SJSA1 (cell line): ENCODE measurements around the gene NDUFV1. TPM values are rescaled to one million over a fixed set of nuclear protein-coding genes. Genes with fewer than 3 reads are reported as not detected.
"Not testable (repeated sequence)": the region's sequence is repeated elsewhere in the genome, so short reads cannot be mapped to it uniquely, and the experiment has no call there.

Experiments
- DNase-seq, 2 experiments: peaks; one replicate each; pipeline ENCODE4 v3.0.0-alpha.2; 2015 to 2020; ENCODE audit warnings: low spot score in 2 of 2, low read depth in 1 of 2
- H3K27ac ChIP-seq: fragments of 250-450 bp; sonication (Bioruptor Pico); 2 replicates; pipeline ENCODE4 v1.5.1; 2020; ENCODE audit warnings: mild to moderate bottlenecking, moderate library complexity
- H3K27me3 ChIP-seq: fragments of 250-450 bp; sonication (Bioruptor Pico); replicated peaks from 2 replicates; pipeline ENCODE4 v1.5.1; 2020; ENCODE audit warnings: mild to moderate bottlenecking, moderate library complexity
- H3K36me3 ChIP-seq: fragments of 250-450 bp; sonication (Bioruptor Pico); 2 replicates; pipeline ENCODE4 v1.5.1; 2020; ENCODE audit warnings: mild to moderate bottlenecking
- H3K4me1 ChIP-seq: fragments of 250-450 bp; sonication (Bioruptor Pico); replicated peaks from 2 replicates; pipeline ENCODE4 v1.6.1; 2021; ENCODE audit warnings: mild to moderate bottlenecking
- H3K4me3 ChIP-seq: fragments of 250-450 bp; sonication (Bioruptor Pico); 2 replicates; pipeline ENCODE4 v1.5.1; 2020; ENCODE audit warnings: mild to moderate bottlenecking
- H3K9me3 ChIP-seq: fragments of 250-450 bp; sonication (Bioruptor Pico); replicated peaks from 2 replicates; pipeline ENCODE4 v1.5.1; 2020; ENCODE audit warnings: mild to moderate bottlenecking
- total RNA-seq: library from RNA; depleted of rRNA; stranded (reverse); fragments of >200 nt; shearing (Covaris generic); gene quantifications from 2 replicates; pipeline ENCODE4 v1.2.3, GENCODE V29; 2014

Gene NDUFV1
- total RNA-seq, 1 experiment from 2014 or later: 308 TPM

- H3K36me3 ChIP-seq: peaks cover 25% of the 10 kb centered on the region
- DNase-seq: no peak
- H3K27me3 ChIP-seq: peaks cover 8% of the 10 kb centered on the region; the same call in 1 of the 2 replicates
- H3K4me1 ChIP-seq: peaks cover 24% of the 10 kb centered on the region
- H3K9me3 ChIP-seq: no peaks in the 10 kb centered on the region
- no peak overlapping the region for H3K4me3 ChIP-seq
- no peak overlapping the region for H3K27ac ChIP-seq
These were observed 25.3 kb upstream of the NDUFV1 start for GRCh38 chr11:67581469-67581868.

GRCh38 chr11:67582011-67582410 lies 24.7 kb upstream of the NDUFV1 start:
- Histone ChIP-seq H3K4me1 (peaks cover 24% of the 10 kb centered on the region), H3K27me3 (peaks cover 8% of the 10 kb centered on the region; the same call in 1 of the 2 replicates), H3K9me3 (no peaks in the 10 kb centered on the region), H3K36me3 (peaks cover 31% of the 10 kb centered on the region), H3K4me3 (no peak overlapping the region), H3K27ac (no peak overlapping the region)
- no peak for DNase-seq

- Histone ChIP-seq H3K27ac (peak within 1 kb of the TSS; percentile 78), H3K4me3 (peak within 1 kb of the TSS; percentile 69), H3K27me3 (0 out of 2 replicates have a peak, but pooled peaks cover 8% of the 10 kb centered on the region), H3K9me3 (no peaks in the 10 kb centered on the region), H3K4me1 (peaks cover 24% of the 10 kb centered on the region), H3K36me3 (peaks cover 46% of the 10 kb centered on the region)
- DNase-seq: peak; percentile 99 to 100
These were observed 23.2 kb upstream of the NDUFV1 start, which contains the start of gene GSTP1 for GRCh38 chr11:67583247-67584204. Gene GSTP1 (plus strand): TSS chr11:67583812. CDS start chr11:67583844, 32 bp downstream.

- Histone ChIP-seq H3K4me3 (peak overlapping the region; percentile 69), H3K27ac (peak overlapping the region; percentile 78), H3K27me3 (0 out of 2 replicates have a peak, but pooled peaks cover 4% of the 10 kb centered on the region), H3K36me3 (peaks cover 54% of the 10 kb centered on the region), H3K4me1 (peaks cover 21% of the 10 kb centered on the region), H3K9me3 (no peaks in the 10 kb centered on the region)
- DNase-seq: peak; percentile 64 to 81
These were observed 22.4 kb upstream of the NDUFV1 start for GRCh38 chr11:67584205-67584880.

- no peak for DNase-seq
- Histone ChIP-seq H3K9me3 (no peaks in the 10 kb centered on the region), H3K4me3 (peak overlapping the region; percentile 69), H3K27ac (no peak overlapping the region), H3K4me1 (peaks cover 20% of the 10 kb centered on the region), H3K27me3 (0 out of 2 replicates have a peak, but pooled peaks cover 4% of the 10 kb centered on the region), H3K36me3 (peaks cover 59% of the 10 kb centered on the region)
These were observed 21.6 kb upstream of the NDUFV1 start for GRCh38 chr11:67584881-67585873.

- no peak overlapping the region for H3K27ac ChIP-seq
- DNase-seq: no peak
- H3K36me3 ChIP-seq: peaks cover 59% of the 10 kb centered on the region
- no peaks in the 10 kb centered on the region for H3K9me3 ChIP-seq
- 0 out of 2 replicates have a peak, but pooled peaks cover 4% of the 10 kb centered on the region for H3K27me3 ChIP-seq
- H3K4me3 ChIP-seq: no peak overlapping the region
- H3K4me1 ChIP-seq: peaks cover 20% of the 10 kb centered on the region
These were observed 20.8 kb upstream of the NDUFV1 start for GRCh38 chr11:67585911-67586310.

GRCh38 chr11:67586568-67587250 lies 20.0 kb upstream of the NDUFV1 start:
- Histone ChIP-seq H3K27ac (no peak overlapping the region), H3K4me1 (peaks cover 20% of the 10 kb centered on the region), H3K4me3 (no peak overlapping the region), H3K9me3 (no peaks in the 10 kb centered on the region), H3K36me3 (peaks cover 59% of the 10 kb centered on the region), H3K27me3 (0 out of 2 replicates have a peak, but pooled peaks cover 4% of the 10 kb centered on the region)
- DNase-seq: no peak

- DNase-seq: no peak
- Histone ChIP-seq H3K9me3 (no peaks in the 10 kb centered on the region), H3K27me3 (no peaks in the 10 kb centered on the region), H3K4me1 (peaks cover 13% of the 10 kb centered on the region), H3K36me3 (peaks cover 59% of the 10 kb centered on the region), H3K4me3 (no peak overlapping the region), H3K27ac (no peak overlapping the region)
These were observed 18.6 kb upstream of the NDUFV1 start for GRCh38 chr11:67588136-67588503.

- H3K4me1 ChIP-seq: peaks cover 13% of the 10 kb centered on the region
- H3K9me3 ChIP-seq, H3K27ac ChIP-seq, DNase-seq, H3K27me3 ChIP-seq, H3K4me3 ChIP-seq: not testable (repeated sequence)
- H3K36me3 ChIP-seq: peaks cover 59% of the 10 kb centered on the region
These were observed 17.8 kb upstream of the NDUFV1 start for GRCh38 chr11:67588899-67589415.

GRCh38 chr11:67592880-67593564 lies 13.7 kb upstream of the NDUFV1 start:
- H3K36me3 ChIP-seq: peaks cover 18% of the 10 kb centered on the region
- no peak for DNase-seq
- no peaks in the 10 kb centered on the region for H3K4me1 ChIP-seq
- H3K9me3 ChIP-seq: no peaks in the 10 kb centered on the region; the same call in 1 of the 2 replicates
- peaks cover 17% of the 10 kb centered on the region for H3K27me3 ChIP-seq
- H3K27ac ChIP-seq: no peak overlapping the region
- H3K4me3 ChIP-seq: no peak overlapping the region

- no peaks in the 10 kb centered on the region; the same call in 1 of the 2 replicates for H3K9me3 ChIP-seq
- no peaks in the 10 kb centered on the region for H3K4me1 ChIP-seq
- H3K4me3 ChIP-seq: no peak overlapping the region
- DNase-seq: no peak
- peaks cover 19% of the 10 kb centered on the region for H3K27me3 ChIP-seq
- no peak overlapping the region for H3K27ac ChIP-seq
- H3K36me3 ChIP-seq: peaks cover 13% of the 10 kb centered on the region
These were observed 13.2 kb upstream of the NDUFV1 start for GRCh38 chr11:67593565-67593905.

GRCh38 chr11:67594480-67594879 lies 12.3 kb upstream of the NDUFV1 start:
- DNase-seq: no peak
- no peak overlapping the region for H3K4me3 ChIP-seq

More at GRCh38 chr11:67594480-67594879, 12.3 kb upstream of the NDUFV1 start:
- H3K27me3 ChIP-seq: peaks cover 29% of the 10 kb centered on the region
- H3K27ac ChIP-seq: no peak overlapping the region
- H3K4me1 ChIP-seq: no peaks in the 10 kb centered on the region
- H3K9me3 ChIP-seq: no peaks in the 10 kb centered on the region; the same call in 1 of the 2 replicates
- peaks cover 4% of the 10 kb centered on the region for H3K36me3 ChIP-seq
